H1 (cell line): ENCODE results near the gene CWC27.

Source experiments
- CEBPB ChIP-seq: IDR thresholded peaks from 2 replicates; pipeline ENCODE4 v1.6.1; 2012; ENCODE audit warnings: low read depth, low read length
- CHD2 ChIP-seq: IDR thresholded peaks from 2 replicates; pipeline ENCODE4 v1.6.1; 2012; ENCODE audit warnings: low read length, improper control_type of control experiment
- EZH2 ChIP-seq: fragments of 200-600 bp; sonication (generic); IDR thresholded peaks from 2 replicates; pipeline ENCODE4 v1.7.1; 2012; ENCODE audit warnings: low read depth, mild to moderate bottlenecking, moderate library complexity, low read length, inconsistent platforms; ENCODE audit not compliant: severe bottlenecking
- NRF1 ChIP-seq: IDR thresholded peaks from 2 replicates; pipeline ENCODE4 v1.6.1; 2011; ENCODE audit warnings: mild to moderate bottlenecking, low read depth, low read length, improper control_type of control experiment
- POLR2A ChIP-seq, 2 experiments: IDR thresholded peaks; 1 replicate in 1 of 2; 2 replicates in 1 of 2; pipeline ENCODE4 v1.6.1; 2011; ENCODE audit warnings: low read depth in 2 of 2, low read length in 2 of 2, mild to moderate bottlenecking in 2 of 2; ENCODE audit errors: control extremely low read depth in 1 of 2
- SP2 ChIP-seq: IDR thresholded peaks from 2 replicates; pipeline ENCODE4 v1.6.1; 2012; ENCODE audit warnings: mild to moderate bottlenecking, low read length, inconsistent platforms
- ZNF274 ChIP-seq: IDR thresholded peaks from 2 replicates; pipeline ENCODE4 v1.7.0; 2012; ENCODE audit warnings: low read length, borderline replicate concordance; ENCODE audit errors: extremely low read depth
- TF ChIP-seq, protein P1 (sequence below), 3 experiments: IDR thresholded peaks; 1 replicate in 2 of 3; 2 replicates in 1 of 3; pipeline versions ENCODE4 v1.5.1 to v1.6.1; 2011; ENCODE audit warnings: low read length in 3 of 3, mild to moderate bottlenecking in 3 of 3, inconsistent platforms in 2 of 3, low read depth in 1 of 3, moderate library complexity in 1 of 3; ENCODE audit not compliant: insufficient read depth in 1 of 3; ENCODE audit errors: control extremely low read depth in 1 of 3

DNA sequence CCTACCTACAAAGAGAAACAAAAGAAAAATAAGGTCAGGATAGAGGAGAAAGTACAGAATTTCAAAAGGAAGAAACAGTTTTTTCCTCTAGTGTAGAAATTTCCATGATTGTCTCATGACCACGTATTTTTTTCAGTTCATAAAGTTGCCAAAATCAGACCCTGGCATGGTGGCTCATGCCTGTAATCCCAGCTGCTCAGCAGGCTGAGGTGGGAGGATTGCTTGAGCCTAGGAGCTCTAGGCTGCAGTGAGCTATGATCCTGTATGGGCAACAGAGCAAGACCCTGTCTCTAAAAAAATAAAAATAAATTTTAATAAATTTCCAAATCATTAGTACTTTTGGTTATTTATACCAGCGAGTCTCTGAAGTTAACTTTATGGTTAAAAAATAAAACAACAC, 37.8 kb downstream of the CWC27 start:
- TF ChIP-seq POLR2A (IDR thresholded peaks at IDR 0.05; ENCODE audit: control extremely low read depth in 1 of 2, low read depth in 2 of 2, low read length in 2 of 2) (no peak), ZNF274 (no peak), NRF1 (no peak), EZH2 (no peak), SP2 (no peak), CHD2 (no peak), CEBPB (no peak)
- TF ChIP-seq, protein P1, sequence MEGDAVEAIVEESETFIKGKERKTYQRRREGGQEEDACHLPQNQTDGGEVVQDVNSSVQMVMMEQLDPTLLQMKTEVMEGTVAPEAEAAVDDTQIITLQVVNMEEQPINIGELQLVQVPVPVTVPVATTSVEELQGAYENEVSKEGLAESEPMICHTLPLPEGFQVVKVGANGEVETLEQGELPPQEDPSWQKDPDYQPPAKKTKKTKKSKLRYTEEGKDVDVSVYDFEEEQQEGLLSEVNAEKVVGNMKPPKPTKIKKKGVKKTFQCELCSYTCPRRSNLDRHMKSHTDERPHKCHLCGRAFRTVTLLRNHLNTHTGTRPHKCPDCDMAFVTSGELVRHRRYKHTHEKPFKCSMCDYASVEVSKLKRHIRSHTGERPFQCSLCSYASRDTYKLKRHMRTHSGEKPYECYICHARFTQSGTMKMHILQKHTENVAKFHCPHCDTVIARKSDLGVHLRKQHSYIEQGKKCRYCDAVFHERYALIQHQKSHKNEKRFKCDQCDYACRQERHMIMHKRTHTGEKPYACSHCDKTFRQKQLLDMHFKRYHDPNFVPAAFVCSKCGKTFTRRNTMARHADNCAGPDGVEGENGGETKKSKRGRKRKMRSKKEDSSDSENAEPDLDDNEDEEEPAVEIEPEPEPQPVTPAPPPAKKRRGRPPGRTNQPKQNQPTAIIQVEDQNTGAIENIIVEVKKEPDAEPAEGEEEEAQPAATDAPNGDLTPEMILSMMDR (IDR thresholded peaks at IDR 0.05; ENCODE audit: control extremely low read depth in 1 of 3, insufficient read depth in 1 of 3, low read depth in 1 of 3, low read length in 3 of 3): no peak
